WTC11 (cell line): ENCODE data around the gene ANGPTL4.

Source experiments
- ARID4B ChIP-seq: sonication (generic); formaldehyde crosslinking; IDR thresholded peaks from 2 replicates; pipeline ENCODE4 v1.8.0; 2023; ENCODE audit warnings: missing genetic modification reagents, mild to moderate bottlenecking, borderline replicate concordance
- CREB1 ChIP-seq: sonication (generic); formaldehyde crosslinking; IDR thresholded peaks from 2 replicates; pipeline ENCODE4 v1.8.0; 2023; ENCODE audit warnings: mild to moderate bottlenecking, missing genetic modification reagents
- CTCF ChIP-seq: fragments of 200-600 bp; IDR thresholded peaks from 2 replicates; pipeline ENCODE4 v1.8.0; 2022; ENCODE audit warnings: antibody characterized with exemption
- E2F1 ChIP-seq: sonication (generic); formaldehyde crosslinking; IDR thresholded peaks from 2 replicates; pipeline ENCODE4 v1.8.0; 2022; ENCODE audit warnings: mild to moderate bottlenecking, missing genetic modification reagents
- E2F5 ChIP-seq: sonication (generic); formaldehyde crosslinking; IDR thresholded peaks from 2 replicates; pipeline ENCODE4 v1.8.1; 2022; ENCODE audit warnings: mild to moderate bottlenecking, moderate library complexity, missing genetic modification reagents
- MAX ChIP-seq: sonication (generic); formaldehyde crosslinking; IDR thresholded peaks from 2 replicates; pipeline ENCODE4 v1.8.0; 2022; ENCODE audit warnings: mild to moderate bottlenecking, missing genetic modification reagents
- PREB ChIP-seq: sonication (generic); formaldehyde crosslinking; IDR thresholded peaks from 2 replicates; pipeline ENCODE4 v1.8.1; 2022; ENCODE audit warnings: mild to moderate bottlenecking, missing genetic modification reagents, moderate library complexity, borderline replicate concordance
- SMAD3 ChIP-seq: sonication (generic); formaldehyde crosslinking; IDR thresholded peaks from 2 replicates; pipeline ENCODE4 v1.8.0; 2022; ENCODE audit warnings: missing genetic modification reagents, mild to moderate bottlenecking, borderline replicate concordance
- TP53 ChIP-seq: sonication (generic); formaldehyde crosslinking; IDR thresholded peaks from 2 replicates; pipeline ENCODE4 v1.8.1; 2023; ENCODE audit warnings: mild to moderate bottlenecking, missing genetic modification reagents
- USF2 ChIP-seq: sonication (generic); formaldehyde crosslinking; IDR thresholded peaks from 2 replicates; pipeline ENCODE4 v1.8.1; 2023; ENCODE audit warnings: mild to moderate bottlenecking, missing genetic modification reagents, moderate library complexity
- ZNF232 ChIP-seq: sonication (generic); formaldehyde crosslinking; IDR thresholded peaks from 2 replicates; pipeline ENCODE4 v1.8.0; 2022; ENCODE audit warnings: mild to moderate bottlenecking, missing genetic modification reagents
- ZNF317 ChIP-seq: sonication (generic); formaldehyde crosslinking; IDR thresholded peaks from 2 replicates; pipeline ENCODE4 v1.8.1; 2023; ENCODE audit warnings: low read depth, mild to moderate bottlenecking, moderate library complexity, missing genetic modification reagents, borderline replicate concordance

- TF ChIP-seq CREB1 (CRISPR knock-in tag): no peak
- TF ChIP-seq TP53 (CRISPR knock-in tag): no peak
- no peak for TF ChIP-seq MAX (CRISPR knock-in tag)
- no peak for TF ChIP-seq PREB (CRISPR knock-in tag)
- no peak for TF ChIP-seq USF2 (CRISPR knock-in tag)
- TF ChIP-seq SMAD3: no peak
- no peak for TF ChIP-seq ARID4B (CRISPR knock-in tag)
- no peak for TF ChIP-seq E2F5 (CRISPR knock-in tag)
- no peak for TF ChIP-seq CTCF
- TF ChIP-seq ZNF232 (CRISPR knock-in tag): no peak
- no peak for TF ChIP-seq ZNF317 (CRISPR knock-in tag)
- TF ChIP-seq E2F1 (CRISPR knock-in tag): no peak
Measured at GRCh38 chr19:8342316-8342683, 21.7 kb upstream of the ANGPTL4 start.
